ENCODE results near the gene DNAJC21. TPM values are rescaled to one million over a fixed set of nuclear protein-coding genes. Genes with fewer than 3 reads are reported as not detected.

DNAJC21 gene
- total and polyA plus RNA-seq, 12 donors = 30.4 to 58.9 (median 48.8) TPM

DNA sequence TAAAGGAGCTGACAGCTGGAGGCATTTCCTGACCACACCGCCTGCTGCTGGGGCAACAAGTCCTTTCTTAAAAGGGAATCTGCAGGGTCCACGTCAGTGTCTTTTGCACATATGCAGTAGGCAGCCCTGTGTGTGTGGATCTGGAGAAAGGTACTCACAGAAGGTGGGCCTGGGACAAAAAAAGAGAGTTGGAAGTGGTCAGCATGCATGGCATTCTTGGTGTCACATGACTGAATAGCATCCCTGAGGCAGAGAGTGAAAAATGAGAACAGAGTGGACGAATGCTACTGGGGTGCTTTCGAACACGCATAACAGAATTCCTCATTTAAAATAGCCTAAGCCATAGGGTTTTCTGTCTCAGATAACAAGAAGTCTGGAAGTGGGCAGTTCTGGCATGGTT is 47.0 kb downstream of the DNAJC21 start:
- intact Hi-C loops (cut with DNase I) = no loop called here
- Histone ChIP-seq H3K4me1 (no peaks in the 10 kb centered on the region), H3K36me3 (no peaks in the 10 kb centered on the region), H3K4me3 (no peak overlapping the region), H3K27me3 (peaks cover 0 to 5% (median 0%) of the 10 kb centered on the region in 7 donors), H3K9me3 (no peaks in the 10 kb centered on the region), H3K27ac (no peak overlapping the region)
- ATAC-seq (no peak), DNase-seq (no peak)
- TF ChIP-seq, protein P1, sequence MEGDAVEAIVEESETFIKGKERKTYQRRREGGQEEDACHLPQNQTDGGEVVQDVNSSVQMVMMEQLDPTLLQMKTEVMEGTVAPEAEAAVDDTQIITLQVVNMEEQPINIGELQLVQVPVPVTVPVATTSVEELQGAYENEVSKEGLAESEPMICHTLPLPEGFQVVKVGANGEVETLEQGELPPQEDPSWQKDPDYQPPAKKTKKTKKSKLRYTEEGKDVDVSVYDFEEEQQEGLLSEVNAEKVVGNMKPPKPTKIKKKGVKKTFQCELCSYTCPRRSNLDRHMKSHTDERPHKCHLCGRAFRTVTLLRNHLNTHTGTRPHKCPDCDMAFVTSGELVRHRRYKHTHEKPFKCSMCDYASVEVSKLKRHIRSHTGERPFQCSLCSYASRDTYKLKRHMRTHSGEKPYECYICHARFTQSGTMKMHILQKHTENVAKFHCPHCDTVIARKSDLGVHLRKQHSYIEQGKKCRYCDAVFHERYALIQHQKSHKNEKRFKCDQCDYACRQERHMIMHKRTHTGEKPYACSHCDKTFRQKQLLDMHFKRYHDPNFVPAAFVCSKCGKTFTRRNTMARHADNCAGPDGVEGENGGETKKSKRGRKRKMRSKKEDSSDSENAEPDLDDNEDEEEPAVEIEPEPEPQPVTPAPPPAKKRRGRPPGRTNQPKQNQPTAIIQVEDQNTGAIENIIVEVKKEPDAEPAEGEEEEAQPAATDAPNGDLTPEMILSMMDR (IDR thresholded peaks at IDR 0.05) = no peak
- 79 to 85% methylated on average over 5 of the region's 5 CpGs for WGBS, 2 donors

DNA sequence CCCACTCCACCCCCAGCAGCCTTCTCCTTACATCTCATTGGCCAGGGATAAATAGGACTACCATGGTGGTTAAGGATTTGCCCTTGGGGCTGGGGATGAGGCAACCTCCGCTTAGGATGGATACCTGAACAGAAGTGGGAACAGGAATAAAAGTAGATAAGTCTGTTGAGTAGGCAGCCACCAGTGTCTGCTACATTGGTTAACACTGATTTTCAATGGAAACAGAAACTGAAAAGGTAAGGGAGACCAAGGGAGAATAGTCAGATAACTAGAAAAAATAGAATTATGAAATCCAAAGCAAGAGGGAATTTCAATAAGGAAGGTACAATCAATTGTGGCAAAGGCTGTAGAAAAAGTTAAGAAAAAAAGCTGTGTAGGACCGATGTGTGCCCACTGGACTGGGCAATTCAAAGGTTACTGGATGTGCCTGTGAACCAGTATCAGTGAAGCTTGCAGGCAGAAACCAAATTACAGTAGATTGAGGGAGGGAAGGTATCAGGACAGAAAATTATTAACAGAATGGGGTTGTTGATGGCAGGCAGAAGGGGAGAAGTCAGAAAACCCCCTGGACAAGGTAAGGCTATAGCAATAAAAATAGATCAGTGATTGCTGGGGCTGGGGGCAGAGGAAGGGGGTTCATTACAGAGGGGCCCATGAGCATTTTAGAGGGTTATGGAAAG is 48.7 kb downstream of the DNAJC21 start:
- intact Hi-C loops (cut with DNase I) = no loop called here
- Histone ChIP-seq H3K4me3 (no peak overlapping the region), H3K4me1 (no peaks in the 10 kb centered on the region), H3K36me3 (no peaks in the 10 kb centered on the region), H3K27ac (no peak overlapping the region), H3K27me3 (peaks cover 0 to 5% (median 0%) of the 10 kb centered on the region in 7 donors), H3K9me3 (no peaks in the 10 kb centered on the region)
- no peak for ATAC-seq
- DNase-seq = no peak
- 48 to 80% methylated on average over 2 of the region's 2 CpGs for WGBS, 2 donors
- TF ChIP-seq, protein P1 (IDR thresholded peaks at IDR 0.05) = no peak

DNA sequence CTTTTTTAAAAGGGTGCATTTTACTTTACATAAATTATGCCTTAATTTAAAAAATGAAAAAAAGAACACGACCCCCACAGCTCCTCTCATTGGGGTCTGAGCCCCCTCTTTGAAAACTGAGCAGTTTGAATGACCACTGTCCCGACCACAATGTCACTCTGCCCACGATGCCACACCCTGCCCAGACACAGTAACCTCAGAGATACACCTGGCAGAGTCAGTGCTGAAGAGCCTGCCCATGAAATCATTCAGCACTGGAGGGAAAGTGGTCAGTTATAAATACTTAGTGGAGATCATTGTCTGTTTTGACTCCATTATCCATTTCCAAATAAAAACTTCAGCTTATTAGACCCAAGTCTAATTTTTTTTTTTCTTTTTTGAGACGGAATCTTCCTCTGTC is 49.3 kb downstream of the DNAJC21 start:
- intact Hi-C loops (cut with DNase I) = no loop called here
- no peaks in the 10 kb centered on the region for H3K4me1 ChIP-seq
- H3K27me3 ChIP-seq = peaks cover 0 to 5% (median 0%) of the 10 kb centered on the region in 7 donors
- no peak for ATAC-seq
- no peak for DNase-seq
- H3K9me3 ChIP-seq = no peaks in the 10 kb centered on the region
- no peak overlapping the region for H3K27ac ChIP-seq
- 66 to 73% methylated on average over 4 of the region's 4 CpGs for WGBS, 2 donors
- no peak overlapping the region for H3K4me3 ChIP-seq
- H3K36me3 ChIP-seq = no peaks in the 10 kb centered on the region
- TF ChIP-seq, protein P1 (IDR thresholded peaks at IDR 0.05) = no peak

DNA sequence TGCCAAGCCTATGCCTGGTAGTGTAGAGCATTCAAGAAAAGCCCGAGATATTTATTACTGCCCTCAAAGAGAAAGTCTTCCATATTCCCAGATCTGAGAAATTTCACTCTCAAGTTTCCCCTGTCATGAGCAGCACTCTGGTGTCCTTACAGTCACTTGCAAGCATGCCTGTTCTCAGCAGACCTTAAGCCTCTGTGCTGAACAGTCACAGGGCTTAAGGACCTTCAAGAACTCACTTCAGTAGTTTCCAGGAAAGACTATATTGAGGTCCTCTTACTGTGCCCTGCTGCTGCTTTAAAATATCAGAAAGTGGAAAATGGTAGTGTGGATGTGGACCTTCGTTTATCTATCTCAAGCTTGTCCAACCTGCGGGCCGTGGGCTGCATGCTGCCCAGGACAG is 53.5 kb downstream of the DNAJC21 start:
- H3K27ac ChIP-seq = no peak overlapping the region
- ATAC-seq (no peak), DNase-seq (no peak)
- intact Hi-C loops (cut with DNase I) = no loop called here
- no peaks in the 10 kb centered on the region for H3K4me1 ChIP-seq
- WGBS, 2 donors = 83 to 84% methylated on average over 4 of the region's 4 CpGs
- peaks cover 0 to 33% (median 8%) of the 10 kb centered on the region in 11 donors for H3K9me3 ChIP-seq
- H3K4me3 ChIP-seq = no peak overlapping the region
- no peaks in the 10 kb centered on the region for H3K36me3 ChIP-seq
- TF ChIP-seq, protein P1 (IDR thresholded peaks at IDR 0.05) = no peak
- H3K27me3 ChIP-seq = peaks cover 0 to 11% (median 0%) of the 10 kb centered on the region in 7 donors
